Body of pancreas (tissue), 4 donors: ENCODE results near the gene TSSC4.

Experiments
- POLR2A ChIP-seq, 3 donors: fragments of 450-650 bp; IDR thresholded peaks; one replicate each; pipeline ENCODE4 v1.6.1; 2016; ENCODE audit warnings: antibody characterized with exemption in 3 of 3, mild to moderate bottlenecking in 2 of 3
- TF ChIP-seq, protein P1 (sequence below), 7 experiments: fragments of 450-650 bp in 4 of 7; fragments of 200-600 bp in 3 of 7; sonication (generic) in 3 of 7; IDR thresholded peaks; one replicate each; pipeline ENCODE4 v1.5.1; 2016 to 2019; ENCODE audit warnings: antibody characterized with exemption in 7 of 7

DNA sequence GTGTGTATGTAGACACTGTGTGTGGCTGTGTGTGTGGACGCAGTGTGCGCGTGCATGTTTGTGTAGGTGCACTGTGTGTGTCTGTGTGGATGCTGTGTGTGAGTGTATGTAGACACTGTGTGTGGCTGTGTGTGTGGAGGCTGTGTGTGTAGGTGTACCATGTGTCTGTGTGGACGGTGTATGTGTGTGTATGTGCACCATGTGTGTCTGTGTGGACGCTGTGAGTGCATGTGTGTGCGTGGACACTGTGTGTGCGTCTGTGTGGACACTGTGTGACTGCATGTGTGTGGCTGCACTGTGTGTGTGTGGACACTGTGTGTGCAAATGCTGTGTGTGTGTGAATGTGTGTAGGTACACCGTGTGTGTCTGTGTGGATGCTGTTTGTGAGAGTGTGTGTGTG, 33.5 kb downstream of the TSSC4 start:
- TF ChIP-seq, protein P1, sequence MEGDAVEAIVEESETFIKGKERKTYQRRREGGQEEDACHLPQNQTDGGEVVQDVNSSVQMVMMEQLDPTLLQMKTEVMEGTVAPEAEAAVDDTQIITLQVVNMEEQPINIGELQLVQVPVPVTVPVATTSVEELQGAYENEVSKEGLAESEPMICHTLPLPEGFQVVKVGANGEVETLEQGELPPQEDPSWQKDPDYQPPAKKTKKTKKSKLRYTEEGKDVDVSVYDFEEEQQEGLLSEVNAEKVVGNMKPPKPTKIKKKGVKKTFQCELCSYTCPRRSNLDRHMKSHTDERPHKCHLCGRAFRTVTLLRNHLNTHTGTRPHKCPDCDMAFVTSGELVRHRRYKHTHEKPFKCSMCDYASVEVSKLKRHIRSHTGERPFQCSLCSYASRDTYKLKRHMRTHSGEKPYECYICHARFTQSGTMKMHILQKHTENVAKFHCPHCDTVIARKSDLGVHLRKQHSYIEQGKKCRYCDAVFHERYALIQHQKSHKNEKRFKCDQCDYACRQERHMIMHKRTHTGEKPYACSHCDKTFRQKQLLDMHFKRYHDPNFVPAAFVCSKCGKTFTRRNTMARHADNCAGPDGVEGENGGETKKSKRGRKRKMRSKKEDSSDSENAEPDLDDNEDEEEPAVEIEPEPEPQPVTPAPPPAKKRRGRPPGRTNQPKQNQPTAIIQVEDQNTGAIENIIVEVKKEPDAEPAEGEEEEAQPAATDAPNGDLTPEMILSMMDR (IDR thresholded peaks at IDR 0.05) = no peak
- no peak for TF ChIP-seq POLR2A (IDR thresholded peaks at IDR 0.05)
